Right ventricle myocardium inferior (tissue), 1 donor: ENCODE measurements around the gene TTC23. TPM values are rescaled to one million over a fixed set of nuclear protein-coding genes. Genes with fewer than 3 reads are reported as not detected.
A peak's percentile ranks its signal among the peaks of the same experiment; 100 is the strongest.

ENCODE experiments used
- ATAC-seq: fragments of 200-7000 bp; cut with Tn5 transposase; one replicate; pipeline ENCODE4 v1.9.1; 2020; ENCODE audit warnings: mild to moderate bottlenecking, moderate library complexity
- DNase-seq: peaks from one replicate; pipeline ENCODE4 v3.0.0; 2021; ENCODE audit errors: missing footprints
- intact Hi-C: fragments of 100-400 bp; cut with DNase I; formaldehyde crosslinking; loops from one replicate; pipeline ENCODE4 v1.11.0; 2022
- total RNA-seq: library from RNA; stranded (reverse); fragmentation: NEBNext Ultra II Directional; extraction: Animal tissue kit (Norgen Biotek cat#: 25700); gene quantifications from one replicate; pipeline ENCODE4 v1.2.1, GENCODE V29; 2021
- donor health status: DM: no; HTN: yes; CAD: no; lungs with severe emphysema.

The TTC23 gene
- total RNA-seq, 1 donor from 2014 or later: 13.0 TPM

- no peak for DNase-seq
- intact Hi-C loops: no loop called here
- no peak for ATAC-seq
These were observed 119.1 kb downstream of the TTC23 start for GRCh38 chr15:99130314-99130713.

- intact Hi-C loops: no loop called here
- DNase-seq: no peak
- ATAC-seq: no peak
These were observed 119.7 kb downstream of the TTC23 start for GRCh38 chr15:99129644-99130043.

- DNase-seq: no peak
- intact Hi-C loops: no loop called here
- no peak for ATAC-seq
These were observed 121.0 kb downstream of the TTC23 start for GRCh38 chr15:99128411-99128810.

DNA sequence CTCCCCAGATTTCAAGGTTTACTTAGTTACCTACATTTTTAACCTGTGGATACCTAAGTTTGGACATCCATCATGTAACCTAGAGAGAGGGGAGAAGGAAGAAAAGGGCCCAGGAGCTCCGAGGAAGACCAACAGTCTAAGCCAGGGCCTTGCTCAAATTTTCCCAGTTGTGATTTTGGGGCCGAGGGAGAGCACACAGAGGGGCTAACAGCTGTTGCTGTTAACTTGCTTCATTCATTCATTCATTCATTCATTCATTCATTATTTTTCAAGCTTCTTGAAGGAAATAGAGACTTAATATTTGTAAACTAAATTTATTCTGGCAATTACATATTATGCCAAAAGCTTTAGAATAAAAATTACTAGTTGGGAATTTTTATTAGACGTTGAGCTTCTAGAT lies 121.6 kb downstream of the TTC23 start:
- DNase-seq: no peak
- ATAC-seq: no peak
- intact Hi-C loops: no loop called here

GRCh38 chr15:99126930-99127329 lies 122.5 kb downstream of the TTC23 start:
- ATAC-seq (no peak), DNase-seq (no peak)
- intact Hi-C loops: no loop called here

GRCh38 chr15:99126131-99126588 lies 123.2 kb downstream of the TTC23 start:
- ATAC-seq: no peak
- intact Hi-C loops: no loop called here
- DNase-seq: no peak

DNA sequence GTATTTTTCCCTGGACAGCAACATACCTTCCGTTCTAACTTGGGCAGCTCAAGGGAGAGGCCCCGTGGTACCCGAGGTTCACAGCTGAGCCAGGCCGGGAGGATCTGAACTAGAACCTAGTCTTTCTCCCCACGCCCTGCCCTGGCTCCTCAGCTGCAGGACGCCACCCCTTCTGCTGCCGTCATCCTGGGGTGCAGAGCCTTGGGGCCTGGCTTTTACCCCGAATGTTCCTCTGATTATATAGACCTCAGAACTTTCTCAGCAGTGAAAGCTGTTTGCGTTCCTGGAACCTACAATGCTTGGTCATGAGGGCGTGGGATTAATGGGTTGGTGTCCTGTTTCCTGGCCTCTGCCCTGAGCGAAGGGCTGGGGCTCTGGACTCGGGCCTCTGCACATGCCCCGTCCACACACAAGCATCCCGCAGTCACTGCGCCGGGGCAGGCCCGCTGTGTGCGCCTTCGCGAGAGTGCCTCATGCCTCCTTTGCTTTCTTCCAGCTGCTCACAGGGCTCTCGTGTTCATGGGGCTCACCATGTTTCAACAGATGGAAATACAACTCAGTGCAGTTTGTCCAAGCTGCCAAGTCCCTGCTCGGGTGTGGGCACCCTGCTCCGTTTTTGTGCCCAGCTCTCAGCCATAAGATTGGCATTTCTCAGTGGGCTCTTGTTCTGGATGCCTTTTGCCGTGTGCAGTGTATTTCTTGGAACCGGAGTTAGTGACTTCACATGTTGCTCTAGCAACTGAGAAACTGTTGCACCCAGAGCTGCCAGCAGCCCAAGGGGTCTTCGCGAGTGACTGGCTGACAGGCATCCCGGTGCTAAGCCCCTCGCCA lies 124.1 kb downstream of the TTC23 start:
- no peak for DNase-seq

DNA sequence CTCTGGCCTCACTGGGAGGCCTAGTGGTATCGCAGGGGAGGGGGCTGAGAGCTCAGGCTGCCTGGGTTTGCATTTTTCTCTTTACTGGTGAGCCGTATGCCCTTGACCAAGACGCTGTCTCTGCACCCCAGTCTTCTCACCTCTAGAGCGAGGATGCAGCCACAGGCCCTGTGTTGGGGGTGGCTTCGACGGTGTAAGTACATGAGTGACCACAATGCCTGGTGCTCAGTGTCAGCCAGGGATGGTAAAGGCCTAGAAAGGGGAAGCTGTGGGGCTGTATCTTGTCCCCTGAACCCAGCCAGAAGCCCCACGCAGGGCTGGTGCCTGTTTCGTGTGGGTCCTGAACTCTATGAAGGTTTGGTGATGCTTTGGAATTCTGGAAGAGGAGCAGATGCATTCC lies 124.7 kb downstream of the TTC23 start:
- ATAC-seq: no peak
- DNase-seq: no peak

More for the DNA sequence above, 124.1 kb downstream of the TTC23 start:
- no peak for ATAC-seq
- intact Hi-C loops: no loop called here

DNA sequence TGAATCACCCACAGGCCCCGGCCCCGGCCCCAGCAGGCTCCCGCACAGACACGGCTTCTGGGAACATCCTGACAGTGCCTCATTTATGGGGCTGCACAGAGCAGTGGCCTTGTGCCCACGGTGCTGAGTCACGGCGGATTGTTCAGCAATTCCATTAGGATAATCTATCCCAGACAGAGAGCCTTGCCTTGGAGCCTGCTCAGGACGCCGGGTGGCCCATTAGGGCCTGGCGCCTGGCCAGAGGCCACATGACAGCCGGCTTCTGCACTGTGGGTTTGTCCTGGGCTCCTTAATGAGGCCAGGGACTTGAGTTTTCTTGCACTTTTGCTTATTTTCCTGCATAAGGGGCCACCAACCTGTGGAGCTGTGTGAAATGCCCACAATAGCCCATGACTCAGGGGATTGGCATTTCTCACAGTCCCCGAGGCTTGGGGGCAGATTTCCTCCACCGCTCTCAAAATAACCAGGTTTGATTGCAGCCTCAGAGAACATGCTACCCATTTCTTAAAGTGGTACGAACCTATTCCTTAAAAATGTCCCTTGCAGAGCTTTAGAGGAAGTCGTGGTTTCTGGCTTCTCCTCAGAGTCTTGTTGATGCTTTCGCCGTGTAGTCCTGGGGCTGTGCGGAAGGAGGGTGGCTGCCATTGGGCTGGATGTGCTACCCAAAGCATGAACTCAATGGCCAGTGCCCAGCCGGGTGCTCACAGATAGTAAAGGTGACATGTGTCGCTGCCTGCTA lies 125.5 kb downstream of the TTC23 start:
- DNase-seq (peak; percentile 88), ATAC-seq (peak; percentile 91)
- intact Hi-C loops: loop anchor here (5.0 kb wide), 1 partner anchor 48 kb away; no protein-coding TSS in a partner anchor

More for the DNA sequence above, 124.7 kb downstream of the TTC23 start:
- intact Hi-C loops: loop anchor here (5.0 kb wide), 1 partner anchor 48 kb away; no protein-coding TSS in a partner anchor

DNA sequence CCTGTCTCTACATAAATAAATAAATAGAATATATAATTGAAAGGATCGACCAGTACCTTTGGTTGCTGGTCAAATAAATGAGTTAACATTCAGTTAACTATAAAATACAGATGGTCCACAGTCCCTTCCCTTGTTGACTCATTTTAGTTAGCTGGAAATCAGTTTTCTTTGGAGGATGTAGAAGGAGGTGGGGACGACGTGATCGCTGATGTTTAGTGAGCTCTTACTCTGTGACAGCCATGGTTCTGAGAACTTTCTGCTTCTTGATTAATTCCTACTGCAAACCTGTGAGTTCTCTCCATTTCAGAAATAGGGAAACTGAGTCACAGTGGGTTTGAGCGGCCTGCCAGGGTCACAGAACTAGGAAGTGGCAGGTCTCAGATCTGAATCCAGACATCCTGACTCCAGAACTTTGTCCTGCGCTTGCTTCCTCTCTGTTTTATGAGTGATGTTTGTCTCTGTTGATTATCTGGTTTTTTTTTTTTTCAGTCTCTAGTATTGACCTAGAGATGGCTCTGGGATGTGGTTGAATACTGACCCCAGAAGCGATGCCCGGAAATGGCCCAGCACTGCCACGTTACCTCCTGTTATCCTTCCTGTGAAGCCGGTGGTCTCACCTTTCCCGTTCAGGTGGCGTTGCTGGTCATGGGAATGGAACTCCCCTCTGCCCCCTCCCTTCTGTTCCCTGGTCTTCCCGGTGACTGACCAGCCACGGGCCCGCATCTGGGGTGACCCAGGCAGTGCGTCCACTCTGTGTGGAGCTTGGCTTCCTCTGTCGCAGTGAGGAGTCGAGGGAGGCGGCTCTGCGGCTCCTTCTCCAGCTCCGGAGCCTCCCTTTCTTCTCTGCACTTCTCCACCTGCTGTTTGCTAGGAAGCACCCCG lies 126.3 kb downstream of the TTC23 start:
- intact Hi-C loops: loop anchor here (5.0 kb wide), 1 partner anchor 49 kb away; no protein-coding TSS in a partner anchor
- no peak for ATAC-seq
- no peak for DNase-seq

- ATAC-seq: no peak
- intact Hi-C loops: loop anchor here (5.0 kb wide), 1 partner anchor 50 kb away; no protein-coding TSS in a partner anchor
- no peak for DNase-seq
These were observed 127.5 kb downstream of the TTC23 start for GRCh38 chr15:99121691-99122410.

- ATAC-seq (no peak), DNase-seq (no peak)
- intact Hi-C loops: loop anchor here (5.0 kb wide), 1 partner anchor 51 kb away; no protein-coding TSS in a partner anchor
These were observed 128.2 kb downstream of the TTC23 start for GRCh38 chr15:99121207-99121606.

DNA sequence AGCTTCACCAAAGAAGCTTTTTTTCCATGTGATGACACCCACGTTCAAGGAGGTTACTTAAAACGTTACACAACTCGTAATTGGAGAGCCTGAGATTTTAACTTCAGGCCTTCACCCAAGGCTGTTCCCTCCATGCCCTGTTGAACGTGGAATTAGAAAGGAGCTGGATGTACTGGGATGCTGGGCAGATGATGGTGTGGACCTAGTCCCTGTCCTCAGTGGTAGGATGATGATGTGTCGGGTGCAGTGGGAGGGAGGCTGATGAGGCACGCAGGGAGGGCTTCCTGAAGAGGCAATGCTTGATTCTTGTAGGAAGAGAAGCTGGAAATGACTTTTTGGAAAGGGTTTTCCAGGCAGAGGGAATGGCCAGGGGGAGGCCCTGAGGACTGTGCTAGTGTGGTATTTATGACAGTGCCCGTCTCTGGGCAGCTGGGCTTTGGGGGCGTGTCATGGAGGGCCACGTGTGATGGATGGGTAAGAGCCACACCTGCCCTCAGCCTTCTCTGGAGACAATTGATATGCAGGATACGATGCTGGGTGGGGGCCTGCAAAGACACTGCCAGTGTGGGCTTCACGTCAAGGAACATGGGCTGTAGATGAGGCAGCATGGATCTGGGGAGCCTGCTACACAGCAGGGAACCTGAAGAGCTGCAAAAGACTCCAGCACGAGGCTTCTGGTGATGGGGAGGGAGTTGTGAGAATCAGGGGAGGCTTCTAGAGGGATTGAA lies 129.2 kb downstream of the TTC23 start:
- intact Hi-C loops: loop anchor here (5.0 kb wide), 1 partner anchor 52 kb away; no protein-coding TSS in a partner anchor
- no peak for ATAC-seq
- no peak for DNase-seq

- DNase-seq (no peak), ATAC-seq (no peak)
- intact Hi-C loops: no loop called here
These were observed 130.4 kb downstream of the TTC23 start for GRCh38 chr15:99118801-99119546.

GRCh38 chr15:99118258-99118632 lies 131.1 kb downstream of the TTC23 start:
- intact Hi-C loops: no loop called here
- no peak for ATAC-seq
- no peak for DNase-seq

DNA sequence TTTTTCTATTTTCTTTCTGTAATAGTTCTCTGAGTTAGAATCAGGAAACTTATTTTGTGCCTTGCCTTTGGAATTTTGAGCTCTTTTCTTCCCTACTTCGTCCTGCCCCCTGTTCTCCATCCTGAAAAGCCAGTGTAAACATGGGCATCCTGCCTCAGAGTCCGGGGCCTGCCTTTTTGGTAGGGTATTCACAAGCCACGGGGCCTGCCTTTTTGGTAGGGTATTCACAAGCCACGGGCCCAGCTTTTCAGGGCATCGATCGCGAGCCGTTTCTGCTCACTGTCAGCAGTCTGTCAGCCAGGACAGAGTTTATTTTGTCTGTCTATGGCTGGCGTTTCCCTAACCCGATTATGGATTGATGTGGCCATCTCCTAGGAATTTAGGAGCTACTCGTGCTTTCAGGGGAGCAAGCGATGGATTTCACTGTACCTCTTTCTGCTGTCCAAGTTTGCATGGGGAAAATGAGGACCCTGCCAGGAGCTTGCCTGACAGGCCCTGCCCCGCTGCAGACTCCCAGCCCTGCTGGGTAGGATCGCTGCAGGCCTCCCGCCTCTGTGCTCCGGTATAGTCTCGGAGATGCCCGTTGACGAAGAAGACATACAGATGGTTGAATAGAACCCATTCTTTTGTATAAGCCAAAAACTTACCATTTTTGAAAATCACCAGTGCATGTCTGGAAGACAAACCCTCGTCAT lies 131.7 kb downstream of the TTC23 start:
- ATAC-seq (no peak), DNase-seq (no peak)
- intact Hi-C loops: no loop called here
